SU-DHL-6 (cell line): ENCODE data around the gene CLK4.

Experiments
- H2AFZ ChIP-seq: fragments of 200-600 bp; sonication (generic); 2 replicates; pipeline ENCODE4 v1.6.1; 2014; ENCODE audit warnings: low read depth, mild to moderate bottlenecking, moderate library complexity, mixed read lengths, antibody characterized with exemption, low read length; ENCODE audit not compliant: severe bottlenecking
- H3F3A ChIP-seq: fragments of 200-600 bp; shearing (Covaris generic); 2 replicates; pipeline ENCODE4 v1.6.0; 2016; ENCODE audit warnings: antibody characterized with exemption, mild to moderate bottlenecking; ENCODE audit not compliant: insufficient read depth
- H3K27ac ChIP-seq: fragments of 200-600 bp; sonication (generic); 2 replicates; pipeline ENCODE4 v1.5.1; 2016; ENCODE audit warnings: low read depth, mild to moderate bottlenecking, low read length, moderate library complexity, mixed read lengths
- H3K27me3 ChIP-seq: fragments of 200-600 bp; sonication (generic), shearing (Covaris generic); 2 replicates; pipeline ENCODE4 v1.6.0; 2014; ENCODE audit warnings: mild to moderate bottlenecking, low read length
- H3K36me3 ChIP-seq: fragments of 200-600 bp; sonication (generic); 2 replicates; pipeline ENCODE4 v1.6.1; 2014; ENCODE audit warnings: mild to moderate bottlenecking, low read length, mixed read lengths
- H3K4me2 ChIP-seq: fragments of 300-600, 200-600 bp; shearing (Covaris generic), sonication (generic); 2 replicates; pipeline ENCODE4 v1.6.0; 2014; ENCODE audit warnings: low read length, low read depth, mild to moderate bottlenecking; ENCODE audit not compliant: poor library complexity, severe bottlenecking
- H3K4me3 ChIP-seq: fragments of 200-600 bp; sonication (generic); 2 replicates; pipeline ENCODE4 v1.5.1; 2014; ENCODE audit warnings: antibody characterized with exemption, low read length, mild to moderate bottlenecking, mixed read lengths; ENCODE audit not compliant: insufficient read depth, poor library complexity, severe bottlenecking
- H3K79me2 ChIP-seq: fragments of 200-600 bp; sonication (generic); 2 replicates; pipeline ENCODE4 v1.6.1; 2014; ENCODE audit warnings: mild to moderate bottlenecking, low read length, moderate library complexity; ENCODE audit not compliant: insufficient read depth
- H3K9ac ChIP-seq: fragments of 200-600 bp; sonication (generic); 2 replicates; pipeline ENCODE4 v1.7.0; 2014; ENCODE audit warnings: mild to moderate bottlenecking, low read length
- H3K9me2 ChIP-seq: fragments of 200-600 bp; sonication (generic); replicated peaks from 2 replicates; pipeline ENCODE4 v1.6.1; 2014; ENCODE audit warnings: low read length; ENCODE audit not compliant: insufficient read depth
- H3K9me3 ChIP-seq: fragments of 200-600 bp; sonication (generic); 2 replicates; pipeline ENCODE4 v1.6.1; 2014; ENCODE audit warnings: low read length, mixed read lengths; ENCODE audit not compliant: insufficient read depth
- H4K20me1 ChIP-seq: fragments of 200-600 bp; sonication (generic); 2 replicates; pipeline ENCODE4 v1.6.1; 2014; ENCODE audit warnings: low read depth, mild to moderate bottlenecking, antibody characterized with exemption, low read length, moderate library complexity, mixed read lengths
- CTCF ChIP-seq: fragments of 200-600 bp; sonication (generic); IDR thresholded peaks from one replicate; pipeline ENCODE4 v1.5.1; 2017; ENCODE audit warnings: antibody characterized with exemption, mild to moderate bottlenecking, low read length, moderate library complexity; ENCODE audit not compliant: insufficient read depth, poor library complexity, severe bottlenecking
- EZH2phosphoT487 ChIP-seq: fragments of 200-600 bp; sonication (generic), shearing (Covaris generic); conservative IDR thresholded peaks from 2 replicates; pipeline ENCODE4 v1.6.1; 2018; ENCODE audit warnings: mild to moderate bottlenecking, antibody characterized with exemption, low read length, moderate library complexity, mixed read lengths

Gene CLK4

GRCh38 chr5:178630951-178631350, 4.1 kb upstream of the CLK4 start:
- TF ChIP-seq CTCF (no peak), EZH2phosphoT487 (no peak)
- Histone ChIP-seq H3K27ac (no peak overlapping the region), H3K79me2 (peaks cover 8% of the 10 kb centered on the region), H3F3A (no peaks in the 10 kb centered on the region), H3K9me2 (no peaks in the 10 kb centered on the region), H3K9me3 (no peaks in the 10 kb centered on the region), H3K4me2 (no peak overlapping the region), H4K20me1 (no peaks in the 10 kb centered on the region), H2AFZ (no peak overlapping the region), H3K27me3 (no peaks in the 10 kb centered on the region), H3K9ac (no peak overlapping the region), H3K4me3 (no peak overlapping the region), H3K36me3 (no peaks in the 10 kb centered on the region)

GRCh38 chr5:178630475-178630930, 3.7 kb upstream of the CLK4 start:
- H3K9ac ChIP-seq, result no peak overlapping the region
- H3K27ac ChIP-seq, result no peak overlapping the region
- no peaks in the 10 kb centered on the region for H4K20me1 ChIP-seq
- no peaks in the 10 kb centered on the region for H3K27me3 ChIP-seq
- H3K4me3 ChIP-seq, result no peak overlapping the region
- H3K9me3 ChIP-seq, result no peaks in the 10 kb centered on the region
- TF ChIP-seq EZH2phosphoT487, result no peak
- TF ChIP-seq CTCF, result no peak
- H2AFZ ChIP-seq, result no peak overlapping the region
- H3K79me2 ChIP-seq, result peaks cover 12% of the 10 kb centered on the region
- no peaks in the 10 kb centered on the region for H3K9me2 ChIP-seq
- H3K36me3 ChIP-seq, result no peaks in the 10 kb centered on the region
- H3F3A ChIP-seq, result no peaks in the 10 kb centered on the region
- H3K4me2 ChIP-seq, result no peak overlapping the region

GRCh38 chr5:178627259-178627598, 379 bp upstream of the CLK4 start:
- H3K27ac ChIP-seq, result no peak overlapping the region
- peaks cover 8% of the 10 kb centered on the region; the same call in 1 of the 2 replicates for H3K36me3 ChIP-seq
- no peaks in the 10 kb centered on the region for H3K9me3 ChIP-seq
- no peaks in the 10 kb centered on the region; the same call in 1 of the 2 replicates for H3F3A ChIP-seq
- TF ChIP-seq CTCF (no peak), EZH2phosphoT487 (no peak)
- peaks cover 43% of the 10 kb centered on the region for H3K79me2 ChIP-seq
- no peaks in the 10 kb centered on the region for H3K9me2 ChIP-seq
- 0 out of 2 replicates have a peak, but pooled peaks cover 4% of the 10 kb centered on the region for H4K20me1 ChIP-seq
- H3K27me3 ChIP-seq, result no peaks in the 10 kb centered on the region
- H3K4me2 ChIP-seq, result peak overlapping the region; percentile 59
- peak overlapping the region; percentile 44; the same call in 1 of the 2 replicates for H3K9ac ChIP-seq
- peak overlapping the region; percentile 99 for H2AFZ ChIP-seq
- peak overlapping the region; percentile 58 for H3K4me3 ChIP-seq
